GM12878 (cell line): ENCODE results near the gene B4GALT4. TPM values are rescaled to one million over a fixed set of nuclear protein-coding genes. Genes with fewer than 3 reads are reported as not detected.

ENCODE experiments used
- ATAC-seq: fragments of 200-7000 bp; cut with Tn5 transposase; 3 replicates; pipeline ENCODE4 v1.9.1; 2020; ENCODE audit warnings: mild to moderate bottlenecking, moderate library complexity
- BruUV-seq: library from RNA; stranded (reverse); fragments of 400-500 nt; replicated peaks from 2 replicates; lab custom pipeline; 2021; lab: Mats Ljungman, UMichigan
- CTCF ChIA-PET: fragments of 300-600 bp; sonication (Branson Sonifier 250); formaldehyde crosslinking; extraction: SDS; loops from one replicate; lab custom pipeline; 2021; ENCODE audit warnings: inconsistent platforms; lab: Yijun Ruan, JAX
- POLR2A ChIA-PET: fragments of 350-600 bp; formaldehyde crosslinking; extraction: SDS; loops from one replicate; lab custom pipeline; 2021; ENCODE audit warnings: inconsistent platforms; lab: Charles Lee
- RAD21 ChIA-PET: fragments of 300-600 bp; sonication (Branson Sonifier 250); formaldehyde crosslinking; loops from one replicate; lab custom pipeline; 2023; ENCODE audit warnings: antibody characterized with exemption; ENCODE audit not compliant: unreplicated experiment; lab: Charles Lee
- SMC1A ChIA-PET: fragments of 300-600 bp; sonication (Branson Sonifier 250); formaldehyde crosslinking; loops from one replicate; lab custom pipeline; 2023; ENCODE audit not compliant: unreplicated experiment, uncharacterized antibody; lab: Charles Lee
- DNase-seq: peaks from one replicate; pipeline ENCODE4 v3.0.0-alpha.2; 2011; ENCODE audit warnings: low read depth, low spot score
- FAIRE-seq: peaks from 3 replicates; lab custom pipeline; 2011; peaks lifted over from hg19 to GRCh38; lab: Jason Lieb, UNC
- H2AFZ ChIP-seq: 2 replicates; pipeline ENCODE4 v1.6.0; 2011; ENCODE audit warnings: low read depth, low read length, control low read depth; ENCODE audit not compliant: control insufficient read depth
- H3K27ac ChIP-seq: 2 replicates; pipeline ENCODE4 v1.5.1; 2011; ENCODE audit warnings: control low read depth; ENCODE audit not compliant: control insufficient read depth, insufficient read depth
- H3K27me3 ChIP-seq, 2 experiments: replicated peaks in 1 of 2; 2 replicates each; pipeline versions ENCODE4 v1.6.0 to v1.6.1; 2011; ENCODE audit warnings: low read length in 1 of 2; ENCODE audit not compliant: control insufficient read depth in 2 of 2, insufficient read depth in 2 of 2
- H3K36me3 ChIP-seq, 2 experiments: 2 replicates each; pipeline ENCODE4 v1.5.1; 2011; ENCODE audit warnings: low read length in 1 of 2; ENCODE audit not compliant: control insufficient read depth in 2 of 2, insufficient read depth in 2 of 2
- H3K4me1 ChIP-seq: 2 replicates; pipeline ENCODE4 v1.6.1; 2011; ENCODE audit warnings: mild to moderate bottlenecking, low read length, moderate library complexity, mixed read lengths; ENCODE audit not compliant: control insufficient read depth, insufficient read depth
- H3K4me2 ChIP-seq: 2 replicates; pipeline ENCODE4 v1.6.0; 2011; ENCODE audit warnings: control low read depth; ENCODE audit not compliant: control insufficient read depth, insufficient read depth
- H3K4me3 ChIP-seq: fragments of 200-600 bp; sonication (generic); 2 replicates; pipeline ENCODE4 v1.5.1; 2016
- H3K79me2 ChIP-seq: 2 replicates; pipeline ENCODE4 v1.6.0; 2011; ENCODE audit warnings: low read length; ENCODE audit not compliant: control insufficient read depth, insufficient read depth
- H3K9ac ChIP-seq: 2 replicates; pipeline ENCODE4 v1.8.0; 2011; ENCODE audit warnings: low read length, control low read depth, mixed read lengths; ENCODE audit not compliant: control insufficient read depth, insufficient read depth
- H3K9me3 ChIP-seq: replicated peaks from 3 replicates; pipeline ENCODE4 v1.5.1; 2011; ENCODE audit warnings: mild to moderate bottlenecking, low read length; ENCODE audit not compliant: control insufficient read depth, insufficient read depth
- H4K20me1 ChIP-seq: 2 replicates; pipeline ENCODE4 v1.6.0; 2011; ENCODE audit not compliant: control insufficient read depth, insufficient read depth
- HDAC2 ChIP-seq: fragments of 200-600 bp; sonication (generic); IDR thresholded peaks from 2 replicates; pipeline ENCODE4 v1.6.1; 2017
- JUND ChIP-seq: IDR thresholded peaks from 2 replicates; pipeline ENCODE4 v1.6.1; 2012; ENCODE audit warnings: low read depth, mild to moderate bottlenecking, low read length, improper control_type of control experiment, moderate library complexity
- KLF5 ChIP-seq: fragments of 450-650 bp; IDR thresholded peaks from 2 replicates; pipeline ENCODE4 v1.6.1; 2014; ENCODE audit warnings: mild to moderate bottlenecking; ENCODE audit not compliant: partially characterized antibody
- LARP7 ChIP-seq: fragments of 450-650 bp; IDR thresholded peaks from 2 replicates; pipeline ENCODE4 v1.6.1; 2017; ENCODE audit warnings: mild to moderate bottlenecking
- SMARCA5 ChIP-seq: fragments of 450-650 bp; IDR thresholded peaks from 2 replicates; pipeline ENCODE4 v1.6.1; 2017; ENCODE audit warnings: mild to moderate bottlenecking
- STAT1 ChIP-seq: fragments of 450-650 bp; conservative IDR thresholded peaks from 2 replicates; pipeline ENCODE4 v1.6.1; 2014; ENCODE audit warnings: antibody characterized with exemption, mild to moderate bottlenecking
- ZBTB4 ChIP-seq: fragments of 450-650 bp; formaldehyde crosslinking; IDR thresholded peaks from 2 replicates; pipeline ENCODE4 v1.4.0; 2022; ENCODE audit warnings: mild to moderate bottlenecking, moderate library complexity
- ZNF207 ChIP-seq: fragments of 450-650 bp; IDR thresholded peaks from 2 replicates; pipeline ENCODE4 v1.6.1; 2014; ENCODE audit warnings: antibody characterized with exemption, mild to moderate bottlenecking, borderline replicate concordance
- ZNF24 ChIP-seq: fragments of 450-650 bp; IDR thresholded peaks from 2 replicates; pipeline ENCODE4 v1.6.1; 2017; ENCODE audit warnings: antibody characterized with exemption, mild to moderate bottlenecking
- ZNF384 ChIP-seq: IDR thresholded peaks from 2 replicates; pipeline ENCODE4 v1.6.1; 2012; ENCODE audit warnings: low read depth, mild to moderate bottlenecking, low read length, improper control_type of control experiment, borderline replicate concordance
- in situ Hi-C: fragments of 300-500 bp; cut with MboI; formaldehyde crosslinking; loops from 9 replicates; pipeline ENCODE4 v1.14.3; 2018; ENCODE audit warnings: mixed read lengths
- intact Hi-C: fragments of 100-400 bp; cut with micrococcal nuclease; formaldehyde crosslinking; loops from one replicate; pipeline ENCODE4 v1.14.2; 2022; ENCODE audit not compliant: unreplicated experiment
- polyA plus RNA-seq, 11 experiments: library from polyadenylated mRNA; depleted of rRNA in 4 of 11; unstranded in 6 of 11; stranded (reverse) in 5 of 11; fragments of >200 nt; fragmentation: Nextera tagmentation in 4 of 11; fragmentation: Illumina TruSeq in 1 of 11; extraction: Ambion mirVana in 4 of 11; extraction: Trizol in 1 of 11; gene quantifications; 1 replicate in 1 of 11; 2 replicates in 10 of 11; pipeline versions ENCODE4 v1.2.1 to v1.2.3, GENCODE V29; 2011 to 2016; ENCODE audit warnings: inconsistent platforms in 2 of 11, missing spikeins in 2 of 11, low read depth in 1 of 11
- total RNA-seq, 4 experiments: library from RNA; depleted of rRNA in 3 of 4; stranded (reverse); fragments of >200 nt in 3 of 4; fragmentation: Illumina TruSeq in 1 of 4; extraction: Trizol in 1 of 4; gene quantifications; 2 replicates each; pipeline versions ENCODE4 v1.2.1 to v1.2.3, GENCODE V29; 2013 to 2021

B4GALT4 gene
- total and polyA plus RNA-seq, 10 of the 15 experiments (the other 5 are each of a cell fraction or from before 2014, with no cell fraction given): 8.8 to 16.7 (median 13.1) TPM

GRCh38 chr3:119187266-119187665, 53.4 kb downstream of the B4GALT4 start:
- H2AFZ ChIP-seq: no peak overlapping the region
- ChIA-PET CTCF (interaction anchor here (0.7 kb wide), 1 partner anchor 38 kb away, joined by 3 read pairs; no protein-coding TSS in a partner anchor), SMC1A (no interaction called here), RAD21 (no interaction called here), POLR2A (no interaction called here)
- no peaks in the 10 kb centered on the region for H4K20me1 ChIP-seq
- no peaks in the 10 kb centered on the region for H3K79me2 ChIP-seq
- no peaks in the 10 kb centered on the region for H3K9me3 ChIP-seq
- no peaks in the 10 kb centered on the region for H3K4me1 ChIP-seq
- BruUV-seq: no TSS peak
- H3K9ac ChIP-seq: no peak overlapping the region
- in situ Hi-C loops: no loop called here
- H3K36me3 ChIP-seq: no peaks in the 10 kb centered on the region
- ATAC-seq: no peak
- intact Hi-C loops: no loop called here
- H3K27ac ChIP-seq: no peak overlapping the region
- H3K27me3 ChIP-seq: no peaks in the 10 kb centered on the region
- H3K4me3 ChIP-seq: no peak overlapping the region
- no peak overlapping the region for H3K4me2 ChIP-seq
- no peak for TF ChIP-seq ZNF207
- TF ChIP-seq ZBTB4: no peak
- TF ChIP-seq LARP7: no peak
- no peak for TF ChIP-seq ZNF384
- no peak for TF ChIP-seq HDAC2
- TF ChIP-seq SMARCA5: no peak
- TF ChIP-seq KLF5: no peak
- no peak for TF ChIP-seq STAT1
- TF ChIP-seq ZNF24: no peak
- TF ChIP-seq JUND: no peak
- FAIRE-seq: no peak
- DNase-seq: no peak
